OCI-M2 (cell line): ENCODE data around the gene GRIA1.

Experiments used
- DNase-seq: peaks from one replicate; lab custom pipeline; 2025; ENCODE audit not compliant: unreplicated experiment; lab: John Stamatoyannopoulos, UW

Gene GRIA1

DNA sequence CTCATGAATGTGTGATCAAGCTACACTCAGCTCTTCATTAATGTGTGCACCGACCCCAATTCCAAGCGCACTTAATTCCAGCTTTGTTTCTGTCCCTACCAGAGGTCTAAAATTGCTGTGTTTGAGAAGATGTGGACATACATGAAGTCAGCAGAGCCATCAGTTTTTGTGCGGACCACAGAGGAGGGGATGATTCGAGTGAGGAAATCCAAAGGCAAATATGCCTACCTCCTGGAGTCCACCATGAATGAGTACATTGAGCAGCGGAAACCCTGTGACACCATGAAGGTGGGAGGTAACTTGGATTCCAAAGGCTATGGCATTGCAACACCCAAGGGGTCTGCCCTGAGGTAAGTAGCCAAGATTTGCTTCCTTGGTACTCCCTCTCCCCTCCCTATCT is 279.6 kb downstream of the GRIA1 start:
- DNase-seq = no peak

DNA sequence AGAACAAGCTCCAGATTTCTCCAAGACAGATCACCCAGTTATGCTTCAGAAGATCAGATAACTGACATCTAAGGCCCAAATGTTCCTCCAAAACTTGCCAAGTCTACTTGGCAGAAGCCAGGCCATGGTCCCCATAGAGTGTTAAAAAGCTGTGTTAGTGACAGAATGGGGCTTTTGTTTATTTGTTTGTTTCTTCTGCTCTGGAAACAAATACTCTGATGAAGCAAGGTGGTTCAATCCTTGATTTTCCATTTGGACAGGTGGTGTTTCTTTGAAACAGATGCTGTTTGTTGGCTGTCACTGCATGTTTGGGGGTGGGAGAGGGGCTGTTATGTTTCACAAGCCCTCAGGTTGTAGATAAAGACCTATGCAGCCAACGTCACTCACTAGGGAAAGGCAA is 284.2 kb downstream of the GRIA1 start:
- DNase-seq = no peak

- DNase-seq = no peak
Observed at GRCh38 chr5:153775923-153776322, 285.5 kb downstream of the GRIA1 start.

DNA sequence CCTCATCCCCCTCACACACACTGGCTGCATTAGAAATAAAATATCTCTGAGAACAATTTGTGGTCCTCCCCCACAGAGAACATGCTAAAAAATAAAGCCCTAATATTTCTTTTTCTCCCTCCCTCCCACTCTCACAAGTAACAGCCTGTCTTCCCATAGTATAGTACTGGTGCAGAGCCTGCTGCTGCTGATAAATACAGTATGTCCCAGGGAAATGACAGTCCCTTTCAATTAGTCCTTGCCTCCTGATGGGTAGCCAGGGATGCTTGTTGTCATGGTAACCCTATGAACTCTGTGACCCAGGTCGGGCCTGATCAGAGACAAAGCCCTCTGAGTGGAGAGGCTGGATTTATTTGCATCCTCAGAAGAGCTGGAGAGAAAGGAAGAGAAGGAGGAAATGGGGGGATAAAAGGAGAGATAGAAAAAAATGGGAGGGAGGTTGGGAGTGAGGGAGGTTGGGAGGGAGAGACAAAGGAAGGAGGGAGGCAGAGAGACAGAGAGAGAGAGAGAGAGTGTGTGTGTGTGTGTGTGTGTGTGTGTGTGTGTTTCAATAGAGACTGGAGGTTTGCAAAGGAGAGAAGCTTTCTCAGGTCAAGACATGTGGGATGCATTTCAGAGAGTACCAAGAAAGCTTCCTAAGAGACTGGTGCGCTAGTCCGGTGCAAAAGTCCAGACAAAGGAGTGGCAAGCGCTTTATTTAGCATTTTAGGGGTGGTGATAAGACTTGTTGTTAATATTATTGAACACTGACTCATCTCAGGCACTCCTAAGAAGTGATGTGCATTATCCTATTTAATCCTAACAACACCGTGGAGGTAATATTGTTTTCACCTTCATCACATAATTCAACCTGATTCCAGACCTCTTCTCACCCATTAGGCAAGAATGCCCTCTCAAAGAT is 287.5 kb downstream of the GRIA1 start:
- DNase-seq = no peak

DNA sequence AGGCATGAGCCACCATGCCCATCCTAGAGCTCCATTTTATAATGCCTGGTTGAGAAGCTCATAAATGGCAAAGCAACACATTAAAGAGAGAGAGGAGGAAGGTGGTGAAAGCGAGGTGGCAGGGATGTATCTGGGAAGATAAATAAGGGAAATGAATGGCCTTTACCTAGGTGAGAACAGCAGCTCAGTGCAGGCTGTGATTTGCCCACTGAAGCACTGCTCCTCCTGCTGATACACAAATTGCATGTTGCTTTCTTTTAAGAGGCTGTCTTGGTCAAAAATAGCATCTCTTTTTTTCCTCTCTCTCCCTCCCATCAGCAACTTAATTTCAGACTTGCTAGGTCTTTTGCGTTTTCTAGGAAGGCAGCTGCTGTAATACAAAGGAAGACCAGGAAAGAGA is 289.4 kb downstream of the GRIA1 start:
- no peak for DNase-seq

DNA sequence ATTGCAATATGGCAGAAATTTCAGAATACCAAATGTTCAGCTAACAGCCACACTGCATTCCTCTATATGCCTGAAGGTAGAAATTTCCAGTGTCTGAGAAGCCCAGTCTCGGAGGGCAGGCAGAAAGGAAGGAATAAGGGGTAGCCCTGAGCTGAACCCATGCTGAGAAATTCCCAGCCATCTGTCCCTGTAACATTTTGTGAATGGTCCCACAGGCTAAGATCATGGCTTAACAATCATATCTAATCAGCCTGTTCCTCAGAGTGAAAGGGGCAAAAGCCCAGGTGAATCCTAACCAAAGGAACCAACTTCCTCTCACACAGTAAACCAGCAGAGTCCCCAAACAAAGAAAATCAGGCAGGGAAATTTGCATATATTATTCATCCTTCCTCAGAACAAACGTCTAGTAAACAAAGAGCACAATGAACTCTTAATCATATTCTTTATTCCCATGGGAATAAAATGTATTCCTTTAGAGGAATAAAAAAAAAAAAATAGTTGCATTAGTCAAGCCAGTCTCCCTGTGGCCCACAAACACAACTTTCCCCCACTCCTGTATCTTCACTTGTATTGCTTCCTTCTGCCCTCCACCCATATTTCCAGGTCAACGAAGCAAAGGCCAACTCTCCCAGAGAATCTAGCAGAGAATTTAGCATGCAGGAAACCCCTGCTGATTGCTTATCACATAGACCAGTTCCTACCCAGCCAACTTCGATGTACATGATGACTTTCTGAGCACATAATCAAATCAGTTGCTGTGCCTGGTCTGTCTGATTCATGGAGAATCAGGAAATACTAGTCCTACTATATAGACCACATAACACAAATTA is 290.6 kb downstream of the GRIA1 start:
- no peak for DNase-seq

GRCh38 chr5:153782589-153783361 is 292.3 kb downstream of the GRIA1 start:
- no peak for DNase-seq

DNA sequence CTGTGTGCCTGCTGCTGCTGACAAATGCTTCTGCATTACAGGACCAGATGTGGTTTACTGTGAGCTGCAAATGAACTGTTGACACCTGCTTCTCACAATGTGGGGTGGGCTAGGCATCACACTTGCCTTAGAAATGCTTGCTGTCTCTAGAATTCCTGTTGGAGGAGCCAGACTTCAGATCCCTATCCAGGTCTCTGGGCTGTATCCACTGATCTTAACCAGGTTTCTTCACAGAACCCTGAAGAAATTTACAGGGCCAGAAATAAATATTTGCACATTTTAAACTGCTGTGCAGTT is 292.8 kb downstream of the GRIA1 start:
- no peak for DNase-seq

DNA sequence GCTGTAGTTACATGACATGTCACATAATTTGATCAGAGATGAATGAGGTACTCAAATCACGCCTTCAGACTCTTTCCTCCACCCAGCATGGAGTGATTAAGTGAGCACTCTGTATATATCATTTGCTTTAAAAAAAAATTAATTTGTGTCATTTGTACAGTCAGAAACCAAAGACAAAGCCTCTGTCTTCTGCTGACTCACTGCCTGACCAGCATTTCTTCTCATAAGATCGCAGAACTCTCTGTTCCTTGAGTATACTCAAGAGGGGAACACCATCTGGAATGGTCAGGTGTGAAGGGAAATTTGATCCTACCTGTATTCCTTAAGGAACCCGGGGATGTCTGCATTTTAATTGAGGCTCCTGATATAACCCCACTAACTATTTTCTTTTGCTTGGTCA is 293.8 kb downstream of the GRIA1 start:
- DNase-seq = no peak

GRCh38 chr5:153791339-153791738 is 300.9 kb downstream of the GRIA1 start:
- DNase-seq = no peak

- no peak for DNase-seq
Observed at GRCh38 chr5:153792305-153792704, 301.8 kb downstream of the GRIA1 start.

GRCh38 chr5:153793699-153794098 is 303.2 kb downstream of the GRIA1 start:
- no peak for DNase-seq

DNA sequence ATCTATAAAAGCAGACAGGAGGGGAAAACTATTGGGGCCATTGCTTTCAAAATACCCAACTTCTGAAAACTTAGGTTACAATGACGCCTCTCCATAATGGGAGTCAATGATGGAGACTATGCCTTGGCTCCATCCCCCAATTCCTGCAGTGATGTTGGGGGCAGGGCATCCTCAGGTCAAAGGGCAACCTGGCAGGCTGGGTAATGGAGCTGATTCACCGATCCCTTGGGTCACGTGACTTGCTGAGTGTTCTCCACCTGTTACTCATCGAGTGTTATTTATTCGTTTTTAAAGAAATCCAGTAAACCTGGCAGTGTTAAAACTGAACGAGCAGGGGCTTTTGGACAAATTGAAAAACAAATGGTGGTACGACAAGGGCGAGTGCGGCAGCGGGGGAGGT is 303.9 kb downstream of the GRIA1 start:
- no peak for DNase-seq

DNA sequence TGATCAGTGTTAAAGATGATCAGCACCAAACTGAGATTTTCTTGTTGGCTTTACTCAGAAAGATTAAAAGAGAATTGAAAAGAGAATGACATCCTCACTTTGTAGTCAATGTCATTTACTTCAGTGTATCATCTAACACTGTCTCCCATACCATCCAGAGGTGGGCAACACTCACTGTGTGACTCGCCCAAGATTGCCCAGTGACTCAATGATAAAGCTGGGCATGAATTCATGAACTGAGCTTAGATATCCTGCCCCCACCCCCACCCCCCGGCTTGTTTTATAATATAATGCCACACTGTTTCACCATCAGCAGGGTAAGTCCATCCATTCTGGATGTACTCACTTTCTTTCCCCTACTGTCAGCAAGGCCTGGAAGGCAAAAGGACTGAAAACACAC is 306.1 kb downstream of the GRIA1 start:
- DNase-seq = no peak

DNA sequence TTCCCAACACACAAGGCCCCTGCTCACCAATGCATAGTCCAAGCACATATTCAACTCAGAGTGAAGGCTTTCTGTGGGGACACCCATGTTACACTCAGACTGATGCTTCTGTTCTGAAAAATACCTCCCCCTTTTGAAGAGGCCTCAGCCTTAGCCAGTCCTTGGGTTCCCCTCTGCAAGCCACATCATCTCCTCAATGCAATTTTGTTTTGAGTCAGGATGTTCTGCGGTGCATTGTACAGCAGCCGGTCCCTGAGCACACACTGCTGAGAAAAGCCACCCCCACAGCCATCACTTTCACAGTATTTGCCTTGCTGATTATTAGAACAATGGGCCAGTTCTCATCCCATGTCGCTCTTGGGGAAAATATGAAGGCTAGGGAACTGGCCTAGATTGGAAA is 307.0 kb downstream of the GRIA1 start:
- DNase-seq = no peak

- no peak for DNase-seq
Observed at GRCh38 chr5:153798830-153799229, 308.4 kb downstream of the GRIA1 start.

- no peak for DNase-seq
Observed at GRCh38 chr5:153799466-153799865, 309.0 kb downstream of the GRIA1 start.

- no peak for DNase-seq
Observed at GRCh38 chr5:153802050-153802821, 311.8 kb downstream of the GRIA1 start.

GRCh38 chr5:153807801-153808200 is 317.3 kb downstream of the GRIA1 start:
- no peak for DNase-seq

DNA sequence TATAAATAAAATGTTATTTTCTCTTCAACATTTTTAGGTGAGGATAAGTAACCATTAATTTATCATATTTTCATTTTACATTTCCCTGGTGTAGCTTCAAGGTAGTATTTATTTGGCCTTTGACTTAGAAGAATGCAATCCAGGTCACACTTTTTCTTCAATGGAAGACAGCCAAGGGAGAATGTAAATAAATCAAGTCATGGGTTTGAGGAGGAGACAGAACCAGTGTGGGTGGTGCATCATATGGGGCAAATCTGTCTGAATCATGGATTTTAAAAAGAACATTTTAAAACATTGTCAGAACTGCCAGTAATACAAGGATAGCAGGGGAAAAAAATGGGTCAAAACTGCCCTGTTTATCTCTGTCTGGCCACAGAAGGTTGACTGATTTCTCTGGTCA is 318.7 kb downstream of the GRIA1 start:
- DNase-seq = no peak

DNA sequence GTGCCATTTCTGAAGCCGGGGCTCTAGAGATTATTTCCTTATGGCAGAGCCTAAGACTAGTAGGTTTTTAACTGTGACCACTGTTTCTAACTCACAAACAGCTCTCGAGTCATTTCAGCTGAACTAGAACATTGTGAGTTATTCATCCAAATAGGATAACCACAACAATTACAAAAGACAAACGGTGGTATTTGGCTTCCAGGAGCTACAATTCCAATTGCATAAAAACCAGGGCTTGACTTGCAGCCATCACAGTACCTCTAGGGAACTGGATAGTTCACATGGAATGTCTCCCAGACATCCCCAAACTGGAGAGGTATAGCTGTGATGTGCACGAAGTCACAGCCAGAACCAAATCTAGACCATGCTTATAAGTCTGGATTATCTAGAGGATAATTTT is 323.4 kb downstream of the GRIA1 start:
- DNase-seq = no peak
